ENCODE results near the gene OR6S1. TPM values are rescaled to one million over a fixed set of nuclear protein-coding genes. Genes with fewer than 3 reads are reported as not detected.
"Not testable (repeated sequence)": the region's sequence is repeated elsewhere in the genome, so short reads cannot be mapped to it uniquely, and the experiment has no call there.

OR6S1 gene
- polyA plus RNA-seq, 1 donor (not counting 4 experiments of a cell fraction or from before 2014, with no cell fraction given), result not detected

DNA sequence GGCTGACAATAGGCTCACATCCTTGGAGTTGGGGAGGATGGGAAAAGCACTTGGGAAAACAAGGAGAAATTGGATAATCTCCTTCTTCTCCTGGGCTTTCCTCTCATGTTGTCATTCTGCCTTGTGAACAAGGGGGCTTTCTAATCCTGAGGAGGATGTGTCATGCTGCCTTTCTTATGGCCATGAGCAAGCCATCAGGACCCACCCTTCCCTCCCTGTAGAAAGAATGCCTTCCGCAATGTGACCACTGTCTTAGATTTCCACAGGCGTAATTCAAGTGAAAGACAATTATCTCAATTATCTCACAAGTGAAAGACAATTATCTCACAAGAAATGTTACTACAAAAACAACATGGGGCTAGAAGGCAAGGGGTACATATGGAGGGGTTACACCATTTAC, 3.0 kb upstream of the OR6S1 start:
- no peaks in the 10 kb centered on the region for H3K9me1 ChIP-seq (ENCODE audit: control insufficient read depth, extremely low read depth, insufficient read depth, low read length)
- no peaks in the 10 kb centered on the region for H3K4me1 ChIP-seq (ENCODE audit: control insufficient read depth, extremely low read depth, insufficient read depth, low read length)
- peaks cover 11% of the 10 kb centered on the region for H3K27me3 ChIP-seq (ENCODE audit: control insufficient read depth, extremely low read depth, insufficient read depth, low read length)
- FAIRE-seq, result no peak
- H4K20me1 ChIP-seq (ENCODE audit: control insufficient read depth, extremely low read depth, insufficient read depth, low read length), result no peaks in the 10 kb centered on the region
- no peaks in the 10 kb centered on the region for H3K36me3 ChIP-seq (ENCODE audit: control insufficient read depth in 2 of 2, extremely low read depth in 1 of 2, insufficient read depth in 2 of 2, low read length in 2 of 2)
- no peak overlapping the region for H3K27ac ChIP-seq (ENCODE audit: control insufficient read depth, insufficient read depth, low read length)
- no peak overlapping the region for H3K4me3 ChIP-seq (ENCODE audit: control insufficient read depth in 2 of 3, extremely low read depth in 1 of 3, insufficient read depth in 2 of 3, low read depth in 1 of 3, low read length in 3 of 3)
- dilution Hi-C loops (cut with MboI; ENCODE audit: extremely low pct_ligation_motif_present, low sequenced_read_pairs), result no loop called here
- no peaks in the 10 kb centered on the region for H3K79me2 ChIP-seq (ENCODE audit: control insufficient read depth, insufficient read depth, low read length)
- no peaks in the 10 kb centered on the region for H3K9me3 ChIP-seq (ENCODE audit: control insufficient read depth, low read depth, low read length)
- no peak overlapping the region for H2AFZ ChIP-seq (ENCODE audit: control insufficient read depth, low read length)
- H3K4me2 ChIP-seq (ENCODE audit: control insufficient read depth, extremely low read depth, insufficient read depth, low read depth, low read length), result no peak overlapping the region
- no peak for TF ChIP-seq EZH2 (IDR thresholded peaks at IDR 0.05; ENCODE audit: low read length)
- TF ChIP-seq CTCF (optimal IDR thresholded peaks at IDR 0.05 in 1 of 3, IDR thresholded peaks at IDR 0.05 in 1 of 3, conservative IDR thresholded peaks at IDR 0.05 in 1 of 3; ENCODE audit: extremely low read depth in 1 of 3, insufficient read depth in 2 of 3, low read length in 3 of 3), result no peak
- H3K9ac ChIP-seq (ENCODE audit: control insufficient read depth, extremely low read depth, insufficient read depth, low read length), result no peak overlapping the region
- DNase-seq (ENCODE audit: low read depth, low spot score), result no peak

DNA sequence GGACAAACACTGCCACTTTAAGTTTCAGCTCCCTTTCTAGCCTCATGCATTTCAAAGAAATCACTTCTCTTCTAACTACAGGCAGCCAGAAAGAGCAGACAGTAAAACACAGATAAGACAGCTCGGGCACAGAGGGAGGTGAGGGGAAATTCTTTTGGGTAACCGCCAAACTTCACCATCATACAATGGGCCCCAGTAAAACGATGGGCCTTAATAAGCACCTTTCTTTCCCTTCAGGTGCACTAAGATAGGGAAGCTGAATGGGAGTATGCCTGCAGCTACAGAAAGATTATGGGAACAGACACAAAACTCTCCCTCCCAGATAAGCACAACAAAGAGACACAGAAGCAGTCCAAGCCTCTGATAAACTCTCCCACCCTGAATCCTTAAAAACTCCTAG, 1.3 kb upstream of the OR6S1 start:
- H3K9ac ChIP-seq (ENCODE audit: control insufficient read depth, extremely low read depth, insufficient read depth, low read length); H3K79me2 ChIP-seq (ENCODE audit: control insufficient read depth, insufficient read depth, low read length); H3K4me3 ChIP-seq (ENCODE audit: control insufficient read depth in 2 of 3, extremely low read depth in 1 of 3, insufficient read depth in 2 of 3, low read depth in 1 of 3, low read length in 3 of 3); H3K4me2 ChIP-seq (ENCODE audit: control insufficient read depth, extremely low read depth, insufficient read depth, low read depth, low read length); H2AFZ ChIP-seq (ENCODE audit: control insufficient read depth, low read length); H3K27ac ChIP-seq (ENCODE audit: control insufficient read depth, insufficient read depth, low read length); H4K20me1 ChIP-seq (ENCODE audit: control insufficient read depth, extremely low read depth, insufficient read depth, low read length); H3K4me1 ChIP-seq (ENCODE audit: control insufficient read depth, extremely low read depth, insufficient read depth, low read length); H3K9me3 ChIP-seq (ENCODE audit: control insufficient read depth, low read depth, low read length); FAIRE-seq; H3K9me1 ChIP-seq (ENCODE audit: control insufficient read depth, extremely low read depth, insufficient read depth, low read length); DNase-seq (ENCODE audit: low read depth, low spot score); dilution Hi-C loops (cut with MboI; ENCODE audit: extremely low pct_ligation_motif_present, low sequenced_read_pairs); H3K36me3 ChIP-seq (ENCODE audit: control insufficient read depth in 2 of 2, extremely low read depth in 1 of 2, insufficient read depth in 2 of 2, low read length in 2 of 2): not testable (repeated sequence)
- peaks cover 11% of the 10 kb centered on the region for H3K27me3 ChIP-seq (ENCODE audit: control insufficient read depth, extremely low read depth, insufficient read depth, low read length)

DNA sequence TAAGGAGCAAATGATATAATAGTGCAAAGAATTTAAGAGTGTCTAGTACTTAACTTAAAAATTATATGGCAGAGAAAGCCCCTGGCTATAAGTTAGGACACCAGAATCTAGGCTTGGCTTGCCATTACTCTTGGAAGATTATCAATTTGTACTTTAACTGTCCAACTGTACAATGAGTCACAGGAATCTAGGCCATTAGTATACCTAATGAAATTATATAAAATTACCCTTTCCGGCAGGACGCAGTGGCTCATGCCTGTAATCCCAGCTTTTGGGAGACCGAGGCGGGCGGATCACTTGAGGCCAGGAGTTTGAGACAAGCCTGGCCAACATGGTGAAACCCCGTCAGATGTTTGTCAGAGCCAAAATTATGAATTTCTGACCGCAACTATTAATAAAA, 691 bp upstream of the OR6S1 start:
- H3K9ac ChIP-seq (ENCODE audit: control insufficient read depth, extremely low read depth, insufficient read depth, low read length), result no peak overlapping the region
- no peaks in the 10 kb centered on the region for H3K79me2 ChIP-seq (ENCODE audit: control insufficient read depth, insufficient read depth, low read length)
- H3K36me3 ChIP-seq (ENCODE audit: control insufficient read depth in 2 of 2, extremely low read depth in 1 of 2, insufficient read depth in 2 of 2, low read length in 2 of 2), result no peaks in the 10 kb centered on the region

More for the DNA sequence above, 691 bp upstream of the OR6S1 start:
- Histone ChIP-seq H4K20me1 (ENCODE audit: control insufficient read depth, extremely low read depth, insufficient read depth, low read length) (no peaks in the 10 kb centered on the region), H3K27me3 (ENCODE audit: control insufficient read depth, extremely low read depth, insufficient read depth, low read length) (peaks cover 11% of the 10 kb centered on the region), H3K4me2 (ENCODE audit: control insufficient read depth, extremely low read depth, insufficient read depth, low read depth, low read length) (no peak overlapping the region), H3K4me3 (ENCODE audit: control insufficient read depth in 2 of 3, extremely low read depth in 1 of 3, insufficient read depth in 2 of 3, low read depth in 1 of 3, low read length in 3 of 3) (no peak overlapping the region), H2AFZ (ENCODE audit: control insufficient read depth, low read length) (no peak overlapping the region), H3K4me1 (ENCODE audit: control insufficient read depth, extremely low read depth, insufficient read depth, low read length) (no peaks in the 10 kb centered on the region), H3K27ac (ENCODE audit: control insufficient read depth, insufficient read depth, low read length) (no peak overlapping the region), H3K9me3 (ENCODE audit: control insufficient read depth, low read depth, low read length) (no peaks in the 10 kb centered on the region), H3K9me1 (ENCODE audit: control insufficient read depth, extremely low read depth, insufficient read depth, low read length) (no peaks in the 10 kb centered on the region)
- DNase-seq (ENCODE audit: low read depth, low spot score) (no peak), FAIRE-seq (no peak)
- TF ChIP-seq EZH2 (IDR thresholded peaks at IDR 0.05; ENCODE audit: low read length), result no peak
- TF ChIP-seq CTCF (optimal IDR thresholded peaks at IDR 0.05 in 1 of 3, IDR thresholded peaks at IDR 0.05 in 1 of 3, conservative IDR thresholded peaks at IDR 0.05 in 1 of 3; ENCODE audit: extremely low read depth in 1 of 3, insufficient read depth in 2 of 3, low read length in 3 of 3), result no peak
- dilution Hi-C loops (cut with MboI; ENCODE audit: extremely low pct_ligation_motif_present, low sequenced_read_pairs), result no loop called here

All from keratinocyte (primary cell).